ENCODE results near the gene MTX3.

MTX3 gene

GRCh38 chr5:79938468-79938867 is 52.6 kb downstream of the MTX3 start:
- no peak overlapping the region for H3K9ac ChIP-seq (ENCODE audit: low read depth in 1 of 2, low read length in 2 of 2)

GRCh38 chr5:79936646-79937216 is 54.3 kb downstream of the MTX3 start:
- no peak overlapping the region for H3K9ac ChIP-seq (ENCODE audit: low read depth in 1 of 2, low read length in 2 of 2)
- H3K27me3 ChIP-seq (ENCODE audit: control insufficient read depth in 1 of 2, insufficient read depth in 2 of 2, low read length in 2 of 2), result peaks cover 0 to 5% of the 10 kb centered on the region in 2 donors
- no peaks in the 10 kb centered on the region for H3K36me3 ChIP-seq (ENCODE audit: control insufficient read depth in 1 of 2, insufficient read depth in 2 of 2, low read length in 2 of 2)
- no peak overlapping the region for H3K4me3 ChIP-seq (ENCODE audit: low read depth in 1 of 2, low read length in 2 of 2)
- no peaks in the 10 kb centered on the region for H3K9me3 ChIP-seq (ENCODE audit: control insufficient read depth in 1 of 2, low read length in 2 of 2)
- H3K27ac ChIP-seq (ENCODE audit: low read depth, low read length), result no peak overlapping the region
- H3K4me1 ChIP-seq (ENCODE audit: control insufficient read depth in 1 of 2, insufficient read depth in 2 of 2, low read length in 2 of 2), result no peaks in the 10 kb centered on the region

More at GRCh38 chr5:79938468-79938867, 52.6 kb downstream of the MTX3 start:
- H3K9me3 ChIP-seq (ENCODE audit: control insufficient read depth in 1 of 2, low read length in 2 of 2), result no peaks in the 10 kb centered on the region
- no peak overlapping the region for H3K27ac ChIP-seq (ENCODE audit: low read depth, low read length)
- H3K4me3 ChIP-seq (ENCODE audit: low read depth in 1 of 2, low read length in 2 of 2), result no peak overlapping the region
- H3K36me3 ChIP-seq (ENCODE audit: control insufficient read depth in 1 of 2, insufficient read depth in 2 of 2, low read length in 2 of 2), result no peaks in the 10 kb centered on the region
- H3K4me1 ChIP-seq (ENCODE audit: control insufficient read depth in 1 of 2, insufficient read depth in 2 of 2, low read length in 2 of 2), result no peaks in the 10 kb centered on the region
- H3K27me3 ChIP-seq (ENCODE audit: control insufficient read depth in 1 of 2, insufficient read depth in 2 of 2, low read length in 2 of 2), result peaks cover 0 to 5% of the 10 kb centered on the region in 2 donors

GRCh38 chr5:79936002-79936645 is 54.9 kb downstream of the MTX3 start:
- Histone ChIP-seq H3K27me3 (ENCODE audit: control insufficient read depth in 1 of 2, insufficient read depth in 2 of 2, low read length in 2 of 2) (peaks cover 0 to 5% of the 10 kb centered on the region in 2 donors), H3K9me3 (ENCODE audit: control insufficient read depth in 1 of 2, low read length in 2 of 2) (no peaks in the 10 kb centered on the region), H3K4me1 (ENCODE audit: control insufficient read depth in 1 of 2, insufficient read depth in 2 of 2, low read length in 2 of 2) (no peaks in the 10 kb centered on the region), H3K36me3 (ENCODE audit: control insufficient read depth in 1 of 2, insufficient read depth in 2 of 2, low read length in 2 of 2) (no peaks in the 10 kb centered on the region), H3K9ac (ENCODE audit: low read depth in 1 of 2, low read length in 2 of 2) (no peak overlapping the region), H3K4me3 (ENCODE audit: low read depth in 1 of 2, low read length in 2 of 2) (no peak overlapping the region), H3K27ac (ENCODE audit: low read depth, low read length) (no peak overlapping the region)

- Histone ChIP-seq H3K36me3 (ENCODE audit: control insufficient read depth in 1 of 2, insufficient read depth in 2 of 2, low read length in 2 of 2) (no peaks in the 10 kb centered on the region), H3K27ac (ENCODE audit: low read depth, low read length) (no peak overlapping the region), H3K9ac (ENCODE audit: low read depth in 1 of 2, low read length in 2 of 2) (no peak overlapping the region), H3K4me3 (ENCODE audit: low read depth in 1 of 2, low read length in 2 of 2) (no peak overlapping the region), H3K9me3 (ENCODE audit: control insufficient read depth in 1 of 2, low read length in 2 of 2) (no peaks in the 10 kb centered on the region), H3K4me1 (ENCODE audit: control insufficient read depth in 1 of 2, insufficient read depth in 2 of 2, low read length in 2 of 2) (no peaks in the 10 kb centered on the region), H3K27me3 (ENCODE audit: control insufficient read depth in 1 of 2, insufficient read depth in 2 of 2, low read length in 2 of 2) (peaks cover 0 to 5% of the 10 kb centered on the region in 2 donors)
Observed at GRCh38 chr5:79934681-79935080, 56.4 kb downstream of the MTX3 start.

GRCh38 chr5:79932510-79933504 is 58.3 kb downstream of the MTX3 start:
- H3K4me1 ChIP-seq (ENCODE audit: control insufficient read depth in 1 of 2, insufficient read depth in 2 of 2, low read length in 2 of 2), result no peaks in the 10 kb centered on the region
- no peak overlapping the region for H3K27ac ChIP-seq (ENCODE audit: low read depth, low read length)
- peaks cover 0 to 5% of the 10 kb centered on the region in 2 donors for H3K27me3 ChIP-seq (ENCODE audit: control insufficient read depth in 1 of 2, insufficient read depth in 2 of 2, low read length in 2 of 2)
- H3K9ac ChIP-seq (ENCODE audit: low read depth in 1 of 2, low read length in 2 of 2), result no peak overlapping the region
- no peaks in the 10 kb centered on the region for H3K9me3 ChIP-seq (ENCODE audit: control insufficient read depth in 1 of 2, low read length in 2 of 2)
- H3K4me3 ChIP-seq (ENCODE audit: low read depth in 1 of 2, low read length in 2 of 2), result no peak overlapping the region
- H3K36me3 ChIP-seq (ENCODE audit: control insufficient read depth in 1 of 2, insufficient read depth in 2 of 2, low read length in 2 of 2), result no peaks in the 10 kb centered on the region

- Histone ChIP-seq H3K27me3 (ENCODE audit: control insufficient read depth in 1 of 2, insufficient read depth in 2 of 2, low read length in 2 of 2) (peaks cover 0 to 5% of the 10 kb centered on the region in 2 donors), H3K4me3 (ENCODE audit: low read depth in 1 of 2, low read length in 2 of 2) (no peak overlapping the region), H3K9ac (ENCODE audit: low read depth in 1 of 2, low read length in 2 of 2) (no peak overlapping the region), H3K9me3 (ENCODE audit: control insufficient read depth in 1 of 2, low read length in 2 of 2) (no peaks in the 10 kb centered on the region), H3K27ac (ENCODE audit: low read depth, low read length) (no peak overlapping the region), H3K36me3 (ENCODE audit: control insufficient read depth in 1 of 2, insufficient read depth in 2 of 2, low read length in 2 of 2) (no peaks in the 10 kb centered on the region), H3K4me1 (ENCODE audit: control insufficient read depth in 1 of 2, insufficient read depth in 2 of 2, low read length in 2 of 2) (no peaks in the 10 kb centered on the region)
Observed at GRCh38 chr5:79931866-79932265, 59.2 kb downstream of the MTX3 start.

GRCh38 chr5:79931409-79931808 is 59.7 kb downstream of the MTX3 start:
- Histone ChIP-seq H3K27me3 (ENCODE audit: control insufficient read depth in 1 of 2, insufficient read depth in 2 of 2, low read length in 2 of 2) (peaks cover 0 to 5% of the 10 kb centered on the region in 2 donors), H3K4me3 (ENCODE audit: low read depth in 1 of 2, low read length in 2 of 2) (no peak overlapping the region), H3K4me1 (ENCODE audit: control insufficient read depth in 1 of 2, insufficient read depth in 2 of 2, low read length in 2 of 2) (no peaks in the 10 kb centered on the region), H3K27ac (ENCODE audit: low read depth, low read length) (no peak overlapping the region), H3K9ac (ENCODE audit: low read depth in 1 of 2, low read length in 2 of 2) (no peak overlapping the region), H3K9me3 (ENCODE audit: control insufficient read depth in 1 of 2, low read length in 2 of 2) (no peaks in the 10 kb centered on the region), H3K36me3 (ENCODE audit: control insufficient read depth in 1 of 2, insufficient read depth in 2 of 2, low read length in 2 of 2) (no peaks in the 10 kb centered on the region)

- Histone ChIP-seq H3K27ac (ENCODE audit: low read depth, low read length) (no peak overlapping the region), H3K27me3 (ENCODE audit: control insufficient read depth in 1 of 2, insufficient read depth in 2 of 2, low read length in 2 of 2) (no peaks in the 10 kb centered on the region), H3K36me3 (ENCODE audit: control insufficient read depth in 1 of 2, insufficient read depth in 2 of 2, low read length in 2 of 2) (no peaks in the 10 kb centered on the region), H3K9me3 (ENCODE audit: control insufficient read depth in 1 of 2, low read length in 2 of 2) (no peaks in the 10 kb centered on the region), H3K4me3 (ENCODE audit: low read depth in 1 of 2, low read length in 2 of 2) (no peak overlapping the region), H3K4me1 (ENCODE audit: control insufficient read depth in 1 of 2, insufficient read depth in 2 of 2, low read length in 2 of 2) (no peaks in the 10 kb centered on the region), H3K9ac (ENCODE audit: low read depth in 1 of 2, low read length in 2 of 2) (no peak overlapping the region)
Observed at GRCh38 chr5:79929095-79929494, 62.0 kb downstream of the MTX3 start.

All from duodenal mucosa (tissue), 2 donors.